ENCODE measurements around the gene DPH5. TPM values are rescaled to one million over a fixed set of nuclear protein-coding genes. Genes with fewer than 3 reads are reported as not detected.

DPH5 gene
- total RNA-seq, 4 donors from 2014 or later = 13.8 to 32.8 (median 23.6) TPM

DNA sequence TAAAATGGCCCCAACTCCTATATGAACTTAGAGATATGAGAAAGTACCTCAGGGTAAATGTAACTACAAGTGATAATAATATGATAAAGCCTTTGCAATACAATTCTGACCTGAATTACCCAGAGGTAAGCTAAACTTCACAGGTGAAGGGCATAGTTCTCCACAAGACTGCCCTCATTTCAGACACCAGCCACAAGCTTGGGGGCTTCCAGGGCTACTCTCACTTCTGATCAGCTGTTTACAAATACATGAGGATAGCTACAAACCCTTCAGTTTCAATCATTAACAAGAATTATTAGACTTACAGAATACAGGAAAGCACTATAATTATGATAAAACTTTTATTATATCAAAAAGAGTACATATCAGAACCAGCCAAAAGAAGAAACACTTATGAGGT lies 18.7 kb upstream of the DPH5 start:
- intact Hi-C loops (cut with DNase I) = no loop called here
- no peak overlapping the region for H3K4me3 ChIP-seq (replicated peaks in 1 of 3)
- no peaks in the 10 kb centered on the region for H3K36me3 ChIP-seq
- no peak for TF ChIP-seq POLR2A (IDR thresholded peaks at IDR 0.05)
- TF ChIP-seq, protein P1, sequence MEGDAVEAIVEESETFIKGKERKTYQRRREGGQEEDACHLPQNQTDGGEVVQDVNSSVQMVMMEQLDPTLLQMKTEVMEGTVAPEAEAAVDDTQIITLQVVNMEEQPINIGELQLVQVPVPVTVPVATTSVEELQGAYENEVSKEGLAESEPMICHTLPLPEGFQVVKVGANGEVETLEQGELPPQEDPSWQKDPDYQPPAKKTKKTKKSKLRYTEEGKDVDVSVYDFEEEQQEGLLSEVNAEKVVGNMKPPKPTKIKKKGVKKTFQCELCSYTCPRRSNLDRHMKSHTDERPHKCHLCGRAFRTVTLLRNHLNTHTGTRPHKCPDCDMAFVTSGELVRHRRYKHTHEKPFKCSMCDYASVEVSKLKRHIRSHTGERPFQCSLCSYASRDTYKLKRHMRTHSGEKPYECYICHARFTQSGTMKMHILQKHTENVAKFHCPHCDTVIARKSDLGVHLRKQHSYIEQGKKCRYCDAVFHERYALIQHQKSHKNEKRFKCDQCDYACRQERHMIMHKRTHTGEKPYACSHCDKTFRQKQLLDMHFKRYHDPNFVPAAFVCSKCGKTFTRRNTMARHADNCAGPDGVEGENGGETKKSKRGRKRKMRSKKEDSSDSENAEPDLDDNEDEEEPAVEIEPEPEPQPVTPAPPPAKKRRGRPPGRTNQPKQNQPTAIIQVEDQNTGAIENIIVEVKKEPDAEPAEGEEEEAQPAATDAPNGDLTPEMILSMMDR (IDR thresholded peaks at IDR 0.05) = no peak
- no peak for DNase-seq
- no peaks in the 10 kb centered on the region for H3K9me3 ChIP-seq
- H3K27ac ChIP-seq = no peak overlapping the region
- H3K27me3 ChIP-seq = no peaks in the 10 kb centered on the region
- no peaks in the 10 kb centered on the region for H3K4me1 ChIP-seq

DNA sequence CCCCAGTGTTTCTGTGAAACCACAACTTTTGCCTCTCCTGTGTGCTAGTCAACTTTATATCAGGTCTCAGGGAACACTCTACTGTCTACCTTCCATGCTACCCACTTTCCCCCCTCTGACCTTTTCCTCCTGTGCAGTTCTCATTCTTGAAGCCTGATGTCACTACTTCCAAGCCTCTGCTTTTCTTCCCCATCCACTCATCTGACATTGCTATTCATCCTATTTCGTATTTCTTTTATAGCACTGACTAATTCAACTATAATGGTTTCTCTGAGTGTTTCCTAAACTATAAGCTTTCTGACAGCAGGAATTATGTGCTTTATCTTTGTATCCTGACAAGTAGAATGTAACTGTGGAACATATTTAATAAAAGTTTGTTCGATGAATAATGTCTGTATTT lies 18.2 kb upstream of the DPH5 start:
- no peak overlapping the region for H3K4me3 ChIP-seq (replicated peaks in 1 of 3)
- 81 to 85% methylated on average over 2 of the region's 2 CpGs for WGBS, 2 donors
- H3K27me3 ChIP-seq = no peaks in the 10 kb centered on the region
- intact Hi-C loops (cut with DNase I) = no loop called here
- no peak for DNase-seq
- H3K36me3 ChIP-seq = no peaks in the 10 kb centered on the region
- H3K27ac ChIP-seq = no peak overlapping the region
- no peaks in the 10 kb centered on the region for H3K9me3 ChIP-seq
- H3K4me1 ChIP-seq = no peaks in the 10 kb centered on the region
- TF ChIP-seq, protein P1 (IDR thresholded peaks at IDR 0.05) = no peak
- TF ChIP-seq POLR2A (IDR thresholded peaks at IDR 0.05) = no peak

DNA sequence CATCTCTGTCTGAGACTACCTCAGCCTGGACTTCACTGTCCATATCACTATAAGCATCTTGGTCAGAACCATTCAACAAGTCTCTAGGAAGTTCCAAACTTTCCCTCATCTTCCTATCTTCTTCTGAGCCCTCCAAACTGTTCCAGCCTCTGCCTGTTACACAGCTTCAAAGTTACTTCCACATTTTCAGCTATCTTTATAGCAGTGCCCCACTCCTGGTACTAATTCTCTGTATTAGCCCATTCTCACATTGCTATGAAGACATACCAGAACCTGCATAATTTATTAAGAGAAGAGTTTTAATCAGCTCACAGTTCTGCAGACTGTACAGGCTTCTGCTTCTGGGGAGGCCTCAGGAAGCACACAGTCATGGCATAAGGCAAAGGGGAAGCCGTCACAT lies 15.7 kb upstream of the DPH5 start:
- no peaks in the 10 kb centered on the region for H3K9me3 ChIP-seq
- WGBS, 2 donors = 100% methylated on average over 1 of the region's 1 CpG
- intact Hi-C loops (cut with DNase I) = no loop called here
- H3K4me3 ChIP-seq (replicated peaks in 1 of 3) = no peak overlapping the region
- H3K4me1 ChIP-seq = no peaks in the 10 kb centered on the region
- DNase-seq = no peak
- TF ChIP-seq, protein P1 (IDR thresholded peaks at IDR 0.05) = no peak
- TF ChIP-seq POLR2A (IDR thresholded peaks at IDR 0.05) = no peak
- H3K36me3 ChIP-seq = no peaks in the 10 kb centered on the region
- H3K27ac ChIP-seq = no peak overlapping the region
- H3K27me3 ChIP-seq = no peaks in the 10 kb centered on the region

DNA sequence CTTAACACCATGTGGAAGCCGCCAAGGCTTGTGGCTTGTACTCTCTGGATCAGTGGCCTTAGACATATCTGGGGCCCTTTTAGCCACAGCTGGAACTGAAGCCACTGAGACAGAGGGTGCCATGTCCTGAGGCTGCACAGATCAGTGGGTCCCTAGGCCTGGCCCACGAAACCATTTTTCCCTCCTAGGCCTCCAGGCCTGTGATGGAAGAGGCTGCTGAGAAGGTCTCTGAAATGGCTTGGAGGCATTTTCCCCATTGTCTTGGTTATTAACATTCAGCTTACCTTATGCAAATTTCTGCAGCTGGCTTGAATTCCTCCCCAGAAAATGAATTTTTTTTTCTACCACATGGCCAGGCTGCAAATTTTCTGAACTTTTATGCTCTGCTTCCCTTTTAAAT lies 15.1 kb upstream of the DPH5 start:
- no peak overlapping the region for H3K4me3 ChIP-seq (replicated peaks in 1 of 3)
- intact Hi-C loops (cut with DNase I) = no loop called here
- TF ChIP-seq POLR2A (IDR thresholded peaks at IDR 0.05) = no peak
- TF ChIP-seq, protein P1 (IDR thresholded peaks at IDR 0.05) = no peak
- no peaks in the 10 kb centered on the region for H3K9me3 ChIP-seq
- H3K27me3 ChIP-seq = no peaks in the 10 kb centered on the region
- no peak for DNase-seq
- H3K36me3 ChIP-seq = no peaks in the 10 kb centered on the region
- H3K27ac ChIP-seq = no peak overlapping the region
- H3K4me1 ChIP-seq = no peaks in the 10 kb centered on the region
- WGBS, 2 donors = 95 to 97% methylated on average over 2 of the region's 2 CpGs

DNA sequence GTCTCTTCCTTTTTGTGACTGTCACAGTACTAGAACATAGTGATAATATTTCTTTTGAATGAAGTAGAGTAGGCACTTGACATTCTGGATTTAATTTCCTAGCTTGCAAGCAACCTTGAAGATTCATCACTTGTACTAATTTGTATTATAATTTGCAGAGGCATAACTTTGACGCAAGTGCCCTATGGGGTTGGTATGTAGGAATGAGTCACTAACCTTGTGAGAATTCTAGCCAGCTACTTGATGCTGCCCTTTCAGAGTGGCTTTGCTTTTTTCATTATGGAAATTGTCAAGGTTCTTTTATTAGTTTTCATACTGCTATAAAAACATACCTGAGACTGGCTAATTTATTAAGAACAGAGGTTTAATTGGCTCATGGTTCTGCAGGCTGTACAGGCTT lies 13.7 kb upstream of the DPH5 start:
- no peaks in the 10 kb centered on the region for H3K9me3 ChIP-seq
- 100% methylated on average over 1 of the region's 1 CpG for WGBS, 2 donors
- no peak overlapping the region for H3K27ac ChIP-seq
- intact Hi-C loops (cut with DNase I) = no loop called here
- no peak overlapping the region for H3K4me3 ChIP-seq (replicated peaks in 1 of 3)
- H3K4me1 ChIP-seq = no peaks in the 10 kb centered on the region
- no peaks in the 10 kb centered on the region for H3K36me3 ChIP-seq
- no peaks in the 10 kb centered on the region for H3K27me3 ChIP-seq
- DNase-seq = no peak
- TF ChIP-seq, protein P1 (IDR thresholded peaks at IDR 0.05) = no peak
